ENCODE results near the gene DCTD.

DNA sequence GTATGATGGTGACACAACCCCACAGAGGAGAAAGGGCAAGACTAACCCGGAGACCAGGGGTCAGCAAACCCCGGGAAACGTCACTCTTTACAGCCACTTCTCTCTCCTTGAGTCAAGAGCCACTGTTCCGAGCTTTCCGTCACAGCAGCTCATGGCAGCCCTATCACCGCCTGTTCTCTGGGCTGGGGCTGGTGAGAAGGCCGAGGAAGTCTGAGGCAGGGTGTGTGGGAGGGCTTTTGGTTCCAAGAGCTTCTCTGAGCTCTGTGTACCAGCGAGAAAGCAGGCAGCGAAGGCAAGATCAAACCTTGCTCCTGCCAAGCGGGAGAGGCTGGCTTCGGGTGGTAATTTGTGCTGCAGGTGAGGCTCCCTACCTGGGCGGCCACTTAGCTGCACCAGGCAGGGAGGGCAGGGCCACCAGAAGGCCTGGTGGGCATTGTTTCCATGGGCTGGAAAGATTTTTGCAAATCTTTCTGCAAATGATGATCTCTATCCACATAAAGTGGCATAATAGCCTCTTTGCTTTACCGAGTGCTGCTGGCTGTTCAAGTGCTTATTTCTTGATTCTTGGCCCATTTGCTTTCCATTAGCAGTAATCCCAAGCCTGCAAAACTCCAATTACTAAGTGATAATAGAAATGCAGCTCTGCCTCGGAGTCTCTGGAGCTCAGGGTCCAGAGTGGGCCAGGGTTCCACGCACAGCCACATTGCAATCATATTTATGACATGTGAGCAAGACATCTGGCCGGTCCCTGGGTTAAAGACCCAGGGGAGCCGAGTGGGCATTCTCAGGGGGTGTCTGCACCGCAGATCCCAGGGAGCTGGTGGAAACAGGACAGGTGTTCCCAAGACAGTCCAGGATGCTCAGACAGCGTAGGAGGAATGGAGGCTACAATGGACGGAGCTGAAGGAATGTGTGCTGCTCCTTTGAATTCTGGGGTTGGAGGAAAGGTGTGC lies 41.5 kb downstream of the DCTD start:
- TF ChIP-seq, protein P1, sequence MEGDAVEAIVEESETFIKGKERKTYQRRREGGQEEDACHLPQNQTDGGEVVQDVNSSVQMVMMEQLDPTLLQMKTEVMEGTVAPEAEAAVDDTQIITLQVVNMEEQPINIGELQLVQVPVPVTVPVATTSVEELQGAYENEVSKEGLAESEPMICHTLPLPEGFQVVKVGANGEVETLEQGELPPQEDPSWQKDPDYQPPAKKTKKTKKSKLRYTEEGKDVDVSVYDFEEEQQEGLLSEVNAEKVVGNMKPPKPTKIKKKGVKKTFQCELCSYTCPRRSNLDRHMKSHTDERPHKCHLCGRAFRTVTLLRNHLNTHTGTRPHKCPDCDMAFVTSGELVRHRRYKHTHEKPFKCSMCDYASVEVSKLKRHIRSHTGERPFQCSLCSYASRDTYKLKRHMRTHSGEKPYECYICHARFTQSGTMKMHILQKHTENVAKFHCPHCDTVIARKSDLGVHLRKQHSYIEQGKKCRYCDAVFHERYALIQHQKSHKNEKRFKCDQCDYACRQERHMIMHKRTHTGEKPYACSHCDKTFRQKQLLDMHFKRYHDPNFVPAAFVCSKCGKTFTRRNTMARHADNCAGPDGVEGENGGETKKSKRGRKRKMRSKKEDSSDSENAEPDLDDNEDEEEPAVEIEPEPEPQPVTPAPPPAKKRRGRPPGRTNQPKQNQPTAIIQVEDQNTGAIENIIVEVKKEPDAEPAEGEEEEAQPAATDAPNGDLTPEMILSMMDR (IDR thresholded peaks at IDR 0.05; ENCODE audit: insufficient read depth, low read length, poor library complexity, severe bottlenecking): no peak
- TF ChIP-seq EZH2phosphoT487 (conservative IDR thresholded peaks at IDR 0.05; ENCODE audit: low read length): no peak

Measured in SU-DHL-6 (cell line).